Epidermal melanocyte (primary cell): ENCODE results near the gene FIBCD1.

ENCODE experiments used
- DNase-seq: peaks from one replicate; pipeline ENCODE4 v3.0.0; 2011; ENCODE audit warnings: low spot score; ENCODE audit not compliant: insufficient read length

FIBCD1 gene

GRCh38 chr9:130938652-130939404 lies at the start of gene FIBCD1:
Gene FIBCD1 (minus strand): TSS chr9:130939247. CDS start chr9:130938607, 640 bp downstream.
- no peak for DNase-seq

GRCh38 chr9:130988400-130988747 lies 49.3 kb upstream of the FIBCD1 start:
- no peak for DNase-seq

GRCh38 chr9:130987738-130988399 lies 48.8 kb upstream of the FIBCD1 start:
- no peak for DNase-seq

- DNase-seq = no peak
These were observed 48.0 kb upstream of the FIBCD1 start for GRCh38 chr9:130987054-130987453.

GRCh38 chr9:130986356-130986965 lies 47.4 kb upstream of the FIBCD1 start:
- no peak for DNase-seq

- DNase-seq = no peak
These were observed 46.6 kb upstream of the FIBCD1 start for GRCh38 chr9:130985606-130986162.

GRCh38 chr9:130985029-130985428 lies 46.0 kb upstream of the FIBCD1 start:
- no peak for DNase-seq

GRCh38 chr9:130984521-130984920 lies 45.5 kb upstream of the FIBCD1 start:
- DNase-seq = no peak

GRCh38 chr9:130983970-130984369 lies 44.9 kb upstream of the FIBCD1 start:
- no peak for DNase-seq

- DNase-seq = no peak
These were observed 44.3 kb upstream of the FIBCD1 start for GRCh38 chr9:130983359-130983670.

GRCh38 chr9:130982636-130983358 lies 43.8 kb upstream of the FIBCD1 start:
- DNase-seq = no peak

- no peak for DNase-seq
These were observed 42.7 kb upstream of the FIBCD1 start for GRCh38 chr9:130981756-130982137.

GRCh38 chr9:130981002-130981755 lies 42.1 kb upstream of the FIBCD1 start:
- no peak for DNase-seq

GRCh38 chr9:130980526-130980925 lies 41.5 kb upstream of the FIBCD1 start:
- no peak for DNase-seq

- DNase-seq = no peak
These were observed 40.7 kb upstream of the FIBCD1 start for GRCh38 chr9:130979591-130980385.

GRCh38 chr9:130977811-130978221 lies 38.8 kb upstream of the FIBCD1 start:
- DNase-seq = no peak

- no peak for DNase-seq
These were observed 37.1 kb upstream of the FIBCD1 start for GRCh38 chr9:130975932-130976841.

GRCh38 chr9:130975156-130975555 lies 36.1 kb upstream of the FIBCD1 start:
- DNase-seq = no peak

- no peak for DNase-seq
These were observed 35.6 kb upstream of the FIBCD1 start for GRCh38 chr9:130974697-130975096.
